Thymus (tissue), 2 donors: ENCODE measurements around the gene DNPEP. TPM values are rescaled to one million over a fixed set of nuclear protein-coding genes. Genes with fewer than 3 reads are reported as not detected.

ENCODE experiments used
- polyA plus RNA-seq: library from polyadenylated mRNA; stranded (reverse); fragments of 200-250 nt; gene quantifications from one replicate; pipeline ENCODE4 v1.2.3, GENCODE V29; 2013
- total RNA-seq: library from RNA; stranded (reverse); fragments of 120-200 nt; gene quantifications from one replicate; pipeline ENCODE4 v1.2.4, GENCODE V29; 2013
- donor health status: healthy.

DNPEP gene
- total and polyA plus RNA-seq, 2 donors, result 33.6 to 105 TPM

Other genes with a start within 250 kb of the DNPEP start
- 12.3 TPM for gene NHEJ1, start 227.1 kb downstream of the DNPEP start, total RNA-seq
- 8.3 TPM for gene NHEJ1, start 227.1 kb downstream of the DNPEP start, polyA plus RNA-seq
- gene SLC23A3, start 217.9 kb downstream of the DNPEP start, total RNA-seq, result 0.47 TPM
- 2.6 TPM for gene SLC23A3, start 217.9 kb downstream of the DNPEP start, polyA plus RNA-seq
- 33.3 TPM for gene CNPPD1, start 211.0 kb downstream of the DNPEP start, total RNA-seq
- gene CNPPD1, start 211.0 kb downstream of the DNPEP start, polyA plus RNA-seq, result 46.9 TPM
- gene RETREG2, start 209.6 kb downstream of the DNPEP start, total RNA-seq, result 33.6 TPM
- gene RETREG2, start 209.6 kb downstream of the DNPEP start, polyA plus RNA-seq, result 56.0 TPM
- gene ZFAND2B, start 181.1 kb downstream of the DNPEP start, total RNA-seq, result 57.8 TPM
- gene ZFAND2B, start 181.1 kb downstream of the DNPEP start, polyA plus RNA-seq, result 59.0 TPM
- gene ABCB6, start 169.0 kb downstream of the DNPEP start, total RNA-seq, result 8.2 TPM
- 29.3 TPM for gene ABCB6, start 169.0 kb downstream of the DNPEP start, polyA plus RNA-seq
- gene ATG9A, start 158.3 kb downstream of the DNPEP start, total RNA-seq, result 10.0 TPM
- 27.4 TPM for gene ATG9A, start 158.3 kb downstream of the DNPEP start, polyA plus RNA-seq
- 44.4 TPM for gene ANKZF1, start 158.1 kb downstream of the DNPEP start, total RNA-seq
- gene ANKZF1, start 158.1 kb downstream of the DNPEP start, polyA plus RNA-seq, result 91.6 TPM
- gene GLB1L, start 142.5 kb downstream of the DNPEP start, total RNA-seq, result 4.2 TPM
- 11.3 TPM for gene GLB1L, start 142.5 kb downstream of the DNPEP start, polyA plus RNA-seq
- 21.4 TPM for gene STK16, start 142.4 kb downstream of the DNPEP start, total RNA-seq
- gene STK16, start 142.4 kb downstream of the DNPEP start, polyA plus RNA-seq, result 55.1 TPM
- 0.05 TPM for gene TUBA4B, start 134.7 kb downstream of the DNPEP start, total RNA-seq
- gene TUBA4B, start 134.7 kb downstream of the DNPEP start, polyA plus RNA-seq, result 0.23 TPM
- gene TUBA4A, start 134.0 kb downstream of the DNPEP start, total RNA-seq, result 21.0 TPM
- 102 TPM for gene TUBA4A, start 134.0 kb downstream of the DNPEP start, polyA plus RNA-seq
- 27.0 TPM for gene DNAJB2, start 108.5 kb downstream of the DNPEP start, total RNA-seq
- gene DNAJB2, start 108.5 kb downstream of the DNPEP start, polyA plus RNA-seq, result 87.0 TPM
- gene PTPRN, start 78.5 kb downstream of the DNPEP start, total RNA-seq, result 0.14 TPM
- gene PTPRN, start 78.5 kb downstream of the DNPEP start, polyA plus RNA-seq, result 0.41 TPM
- not detected for gene RESP18, start 55.2 kb downstream of the DNPEP start, total RNA-seq
- gene RESP18, start 55.2 kb downstream of the DNPEP start, polyA plus RNA-seq, result 0.07 TPM
- gene DES, start 30.5 kb upstream of the DNPEP start, total RNA-seq, result 3.4 TPM
- 21.6 TPM for gene DES, start 30.5 kb upstream of the DNPEP start, polyA plus RNA-seq
- gene SPEG, start 46.9 kb upstream of the DNPEP start, total RNA-seq, result 1.3 TPM
- gene SPEG, start 46.9 kb upstream of the DNPEP start, polyA plus RNA-seq, result 19.8 TPM
- 17.6 TPM for gene GMPPA, start 111.0 kb upstream of the DNPEP start, total RNA-seq
- 32.7 TPM for gene GMPPA, start 111.0 kb upstream of the DNPEP start, polyA plus RNA-seq
- gene ASIC4, start 126.6 kb upstream of the DNPEP start, total RNA-seq, result 0.05 TPM
- gene ASIC4, start 126.6 kb upstream of the DNPEP start, polyA plus RNA-seq, result 0.23 TPM
- 8.5 TPM for gene CHPF, start 155.9 kb upstream of the DNPEP start, total RNA-seq
- 17.5 TPM for gene CHPF, start 155.9 kb upstream of the DNPEP start, polyA plus RNA-seq
- gene TMEM198, start 156.1 kb upstream of the DNPEP start, total RNA-seq, result 0.52 TPM
- 3.7 TPM for gene TMEM198, start 156.1 kb upstream of the DNPEP start, polyA plus RNA-seq
- 9.6 TPM for gene OBSL1, start 183.6 kb upstream of the DNPEP start, total RNA-seq
- gene OBSL1, start 183.6 kb upstream of the DNPEP start, polyA plus RNA-seq, result 34.2 TPM
- gene INHA, start 184.4 kb upstream of the DNPEP start, total RNA-seq, result 0.05 TPM
- gene INHA, start 184.4 kb upstream of the DNPEP start, polyA plus RNA-seq, result 0.71 TPM
- gene STK11IP, start 209.9 kb upstream of the DNPEP start, total RNA-seq, result 27.8 TPM
- gene STK11IP, start 209.9 kb upstream of the DNPEP start, polyA plus RNA-seq, result 68.7 TPM
- gene SLC4A3, start 239.7 kb upstream of the DNPEP start, total RNA-seq, result 0.47 TPM
- 6.9 TPM for gene SLC4A3, start 239.7 kb upstream of the DNPEP start, polyA plus RNA-seq